Natural killer cell (primary cell): ENCODE measurements around the gene SMIM36. TPM values are rescaled to one million over a fixed set of nuclear protein-coding genes. Genes with fewer than 3 reads are reported as not detected.

Experiments used
- ATAC-seq, 3 donors: fragments of 150-1000 bp in 2 of 3; fragments of 200-7000 bp in 1 of 3; cut with Tn5 transposase; 1 replicate in 1 of 3; 2 replicates in 2 of 3; pipeline ENCODE4 v1.10.0; 2021; ENCODE audit warnings: mild to moderate bottlenecking in 2 of 3, moderate library complexity in 2 of 3
- DNase-seq, 2 donors: peaks; one replicate each; pipeline versions ENCODE4 v3.0.0 to v3.0.0-alpha.2; 2013 to 2021; ENCODE audit warnings: mixed read lengths in 1 of 2
- H3K27ac ChIP-seq: one replicate; pipeline ENCODE4 v1.5.1; 2013; ENCODE audit warnings: mild to moderate bottlenecking, low read length
- H3K27me3 ChIP-seq: one replicate; pipeline ENCODE4 v1.6.1; 2013; ENCODE audit warnings: low read length; ENCODE audit not compliant: control insufficient read depth, insufficient read depth
- H3K36me3 ChIP-seq: one replicate; pipeline ENCODE4 v1.6.1; 2013; ENCODE audit warnings: low read length; ENCODE audit not compliant: control insufficient read depth, insufficient read depth
- H3K4me1 ChIP-seq: one replicate; pipeline ENCODE4 v1.6.1; 2013; ENCODE audit warnings: low read length; ENCODE audit not compliant: control insufficient read depth, insufficient read depth
- H3K4me3 ChIP-seq: one replicate; pipeline ENCODE4 v1.5.1; 2013; ENCODE audit warnings: low read length
- H3K9me3 ChIP-seq: one replicate; pipeline ENCODE4 v1.6.1; 2013; ENCODE audit warnings: low read length; ENCODE audit not compliant: control insufficient read depth, insufficient read depth
- H3K27ac Mint-ChIP-seq, 2 donors: one replicate each; pipeline ENCODE4 v1.8.0; 2022; ENCODE audit warnings: mild to moderate bottlenecking in 2 of 2, mixed read lengths in 2 of 2, moderate library complexity in 1 of 2
- H3K27me3 Mint-ChIP-seq, 2 donors: one replicate each; pipeline ENCODE4 v1.8.0; 2022; ENCODE audit warnings: low read depth in 2 of 2, mixed read lengths in 2 of 2
- H3K36me3 Mint-ChIP-seq: one replicate; pipeline ENCODE4 v1.8.0; 2022; ENCODE audit warnings: mixed read lengths
- H3K4me1 Mint-ChIP-seq, 2 donors: one replicate each; pipeline ENCODE4 v1.8.0; 2022; ENCODE audit warnings: mixed read lengths in 2 of 2
- H3K4me3 Mint-ChIP-seq: one replicate; pipeline ENCODE4 v1.8.0; 2022; ENCODE audit warnings: mild to moderate bottlenecking, moderate library complexity, mixed read lengths
- H3K9me3 Mint-ChIP-seq, 2 donors: one replicate each; pipeline ENCODE4 v1.8.0; 2022; ENCODE audit warnings: mixed read lengths in 2 of 2
- CTCF ChIP-seq: fragments of 200-600 bp; IDR thresholded peaks from one replicate; pipeline ENCODE4 v1.8.0; 2022; ENCODE audit warnings: antibody characterized with exemption
- WGBS: methylation state at CpG from one replicate; pipeline ENCODE4 v1.1.7; 2013; ENCODE audit warnings: missing lambda C conversion rate; ENCODE audit not compliant: insufficient coverage; 5-methylcytosine and 5-hydroxymethylcytosine counted together
- intact Hi-C: fragments of 100-400 bp; cut with micrococcal nuclease; formaldehyde crosslinking; loops from one replicate; pipeline ENCODE4 v1.14.2; 2022
- total RNA-seq, 4 donors: library from RNA; stranded (reverse); fragments of 120-200 nt in 1 of 4; gene quantifications; one replicate each; pipeline versions ENCODE4 v1.2.3 to v1.2.4, GENCODE V29; 2013 to 2022

SMIM36 gene
- total RNA-seq, 3 donors from 2014 or later (not counting 1 experiment from before 2014, with no cell fraction given), result not detected

- Histone ChIP-seq H3K4me1 (no peaks in the 10 kb centered on the region), H3K27me3 (no peaks in the 10 kb centered on the region), H3K4me3 (no peak overlapping the region), H3K27ac (no peak overlapping the region), H3K9me3 (no peaks in the 10 kb centered on the region), H3K36me3 (no peaks in the 10 kb centered on the region)
- Mint-ChIP-seq H3K36me3 (no peaks in the 10 kb centered on the region), H3K27ac (no peak overlapping the region), H3K4me3 (no peak overlapping the region), H3K9me3 (no peaks in the 10 kb centered on the region), H3K4me1 (peaks cover 0 to 2% of the 10 kb centered on the region in 2 donors), H3K27me3 (peaks cover 3 to 7% of the 10 kb centered on the region in 2 donors)
- 78% methylated on average over 18 of the region's 22 CpGs for WGBS
- no peak for ATAC-seq
- no peak for TF ChIP-seq CTCF
- intact Hi-C loops, result no loop called here
- no peak for DNase-seq
These were observed 52.9 kb downstream of the SMIM36 start for GRCh38 chr17:55458287-55458900.

- Mint-ChIP-seq H3K36me3 (no peaks in the 10 kb centered on the region), H3K4me3 (no peak overlapping the region), H3K27ac (no peak overlapping the region), H3K27me3 (peaks cover 3 to 7% of the 10 kb centered on the region in 2 donors), H3K4me1 (peaks cover 0 to 7% of the 10 kb centered on the region in 2 donors), H3K9me3 (no peaks in the 10 kb centered on the region)
- no peaks in the 10 kb centered on the region for H3K9me3 ChIP-seq
- no peak overlapping the region for H3K27ac ChIP-seq
- no peaks in the 10 kb centered on the region for H3K27me3 ChIP-seq
- intact Hi-C loops, result no loop called here
- no peak overlapping the region for H3K4me3 ChIP-seq
- WGBS, result 95% methylated on average over 6 of the region's 6 CpGs
- TF ChIP-seq CTCF, result no peak
- ATAC-seq, result no peak
- no peaks in the 10 kb centered on the region for H3K4me1 ChIP-seq
- DNase-seq, result no peak
- no peaks in the 10 kb centered on the region for H3K36me3 ChIP-seq
These were observed 54.7 kb downstream of the SMIM36 start for GRCh38 chr17:55456307-55457240.

- intact Hi-C loops, result no loop called here
- no peak overlapping the region for H3K4me3 Mint-ChIP-seq
- ATAC-seq (no peak), DNase-seq (no peak)
- H3K4me1 ChIP-seq, result no peaks in the 10 kb centered on the region
- H3K9me3 ChIP-seq, result no peaks in the 10 kb centered on the region
- TF ChIP-seq CTCF, result no peak
- H3K27ac Mint-ChIP-seq, result no peak overlapping the region
- no peak overlapping the region for H3K4me3 ChIP-seq
- H3K36me3 Mint-ChIP-seq, result no peaks in the 10 kb centered on the region
- peaks cover 7 to 8% of the 10 kb centered on the region in 2 donors for H3K27me3 Mint-ChIP-seq
- no peak overlapping the region for H3K27ac ChIP-seq
- H3K9me3 Mint-ChIP-seq, result no peaks in the 10 kb centered on the region
- WGBS, result 91% methylated on average over 4 of the region's 4 CpGs
- peaks cover 0 to 7% of the 10 kb centered on the region in 2 donors for H3K4me1 Mint-ChIP-seq
- H3K36me3 ChIP-seq, result no peaks in the 10 kb centered on the region
- H3K27me3 ChIP-seq, result no peaks in the 10 kb centered on the region
These were observed 56.3 kb downstream of the SMIM36 start for GRCh38 chr17:55454906-55455474.
